ENCODE results near the gene SNX18.
"Not testable (repeated sequence)": the region's sequence is repeated elsewhere in the genome, so short reads cannot be mapped to it uniquely, and the experiment has no call there.

SNX18 gene

GRCh38 chr5:54517512-54518145 is at the start of gene SNX18:
SNX18 (plus strand) TSS chr5:54517759; CDS start chr5:54517953, 194 bp downstream.
- DNase-seq: peak; percentile 92

GRCh38 chr5:54469622-54470021 is 47.9 kb upstream of the SNX18 start:
- no peak for DNase-seq

- no peak for DNase-seq
These were observed 47.4 kb upstream of the SNX18 start for GRCh38 chr5:54470128-54470527.

- DNase-seq: no peak
These were observed 46.9 kb upstream of the SNX18 start for GRCh38 chr5:54470677-54471076.

GRCh38 chr5:54471398-54471797 is 46.2 kb upstream of the SNX18 start:
- DNase-seq: no peak

- no peak for DNase-seq
These were observed 40.9 kb upstream of the SNX18 start for GRCh38 chr5:54476682-54477081.

GRCh38 chr5:54477941-54478478 is 39.5 kb upstream of the SNX18 start:
- no peak for DNase-seq

GRCh38 chr5:54480296-54480695 is 37.3 kb upstream of the SNX18 start:
- no peak for DNase-seq

- DNase-seq: no peak
These were observed 33.2 kb upstream of the SNX18 start for GRCh38 chr5:54484219-54484894.

- DNase-seq: not testable (repeated sequence)
These were observed 31.9 kb upstream of the SNX18 start for GRCh38 chr5:54485659-54486058.

- DNase-seq: not testable (repeated sequence)
These were observed 27.9 kb upstream of the SNX18 start for GRCh38 chr5:54489648-54489979.

GRCh38 chr5:54491326-54491725 is 26.2 kb upstream of the SNX18 start:
- no peak for DNase-seq

GRCh38 chr5:54492178-54492577 is 25.4 kb upstream of the SNX18 start:
- DNase-seq: no peak

GRCh38 chr5:54495027-54495426 is 22.5 kb upstream of the SNX18 start:
- DNase-seq: no peak

GRCh38 chr5:54514291-54514690 is 3.3 kb upstream of the SNX18 start:
- no peak for DNase-seq

- no peak for DNase-seq
These were observed 2.6 kb upstream of the SNX18 start for GRCh38 chr5:54514841-54515432.

GRCh38 chr5:54515634-54516033 is 1.9 kb upstream of the SNX18 start:
- no peak for DNase-seq

GRCh38 chr5:54516051-54516655 is 1.4 kb upstream of the SNX18 start:
- no peak for DNase-seq

- no peak for DNase-seq
These were observed 416 bp upstream of the SNX18 start for GRCh38 chr5:54517174-54517511.

GRCh38 chr5:54518146-54518817 is 723 bp downstream of the SNX18 start:
- no peak for DNase-seq

- DNase-seq: no peak
These were observed 1.4 kb downstream of the SNX18 start for GRCh38 chr5:54518818-54519508.

GRCh38 chr5:54519509-54519876 is 1.9 kb downstream of the SNX18 start:
- DNase-seq: no peak

GRCh38 chr5:54520438-54520846 is 2.9 kb downstream of the SNX18 start:
- DNase-seq: peak; percentile 43

Measured in retina (tissue), 1 donor.